ENCODE results near the gene SLC7A8.
"Not testable (repeated sequence)": the region's sequence is repeated elsewhere in the genome, so short reads cannot be mapped to it uniquely, and the experiment has no call there.

GRCh38 chr14:23232241-23232808 lies 48.9 kb upstream of the SLC7A8 start:
- not testable (repeated sequence) for TF ChIP-seq ATF3 (IDR thresholded peaks at IDR 0.05); EGR1 (IDR thresholded peaks at IDR 0.05; ENCODE audit: low read depth in 2 of 2); RXRA (IDR thresholded peaks at IDR 0.05); CTCF (IDR thresholded peaks at IDR 0.05; ENCODE audit: low read depth, low read length, missing input control); NR2F2 (IDR thresholded peaks at IDR 0.05); RAD21 (IDR thresholded peaks at IDR 0.05); SP1 (IDR thresholded peaks at IDR 0.05); ZBTB33 (IDR thresholded peaks at IDR 0.05); TAF1 (conservative IDR thresholded peaks at IDR 0.05); MAX (IDR thresholded peaks at IDR 0.05); GABPA (IDR thresholded peaks at IDR 0.05 in 1 of 2, conservative IDR thresholded peaks at IDR 0.05 in 1 of 2); FOXA2 (IDR thresholded peaks at IDR 0.05); JUND (IDR thresholded peaks at IDR 0.05); YY1 (IDR thresholded peaks at IDR 0.05)

Data from liver (tissue), 3 donors.